Ureter (tissue), 1 donor: ENCODE results near the gene FGF14. TPM values are rescaled to one million over a fixed set of nuclear protein-coding genes. Genes with fewer than 3 reads are reported as not detected.
A peak's percentile ranks its signal among the peaks of the same experiment; 100 is the strongest.

Experiments
- DNase-seq: peaks from one replicate; pipeline ENCODE4 v3.0.0-alpha.2; 2020; ENCODE audit warnings: low spot score
- total RNA-seq: library from RNA; stranded (reverse); gene quantifications from one replicate; pipeline ENCODE4 v1.2.4, GENCODE V29; 2023
- donor health status: DM: yes; HTN: yes; CAD: no.

The FGF14 gene
- total RNA-seq, 1 donor from 2014 or later: 0.68 TPM

DNA sequence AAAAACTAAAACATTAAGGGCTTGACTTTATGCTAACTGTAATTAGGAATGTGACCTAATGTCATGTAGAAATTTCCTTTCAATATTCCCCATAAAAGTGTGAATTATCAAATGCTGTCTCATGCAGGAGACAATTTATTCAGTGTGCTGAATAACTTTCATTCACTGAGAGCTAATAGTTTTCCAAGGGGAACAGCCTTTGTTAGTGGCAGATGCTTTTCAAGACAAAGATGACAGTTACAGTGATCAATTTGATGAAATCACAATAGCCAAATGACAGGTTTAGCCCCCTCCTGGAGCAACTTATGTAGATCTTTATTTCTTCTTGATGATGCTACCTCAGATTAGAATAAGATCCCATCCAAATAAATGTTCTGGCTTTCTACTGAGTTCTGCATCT is 673.8 kb downstream of the FGF14 start:
- no peak for DNase-seq

DNA sequence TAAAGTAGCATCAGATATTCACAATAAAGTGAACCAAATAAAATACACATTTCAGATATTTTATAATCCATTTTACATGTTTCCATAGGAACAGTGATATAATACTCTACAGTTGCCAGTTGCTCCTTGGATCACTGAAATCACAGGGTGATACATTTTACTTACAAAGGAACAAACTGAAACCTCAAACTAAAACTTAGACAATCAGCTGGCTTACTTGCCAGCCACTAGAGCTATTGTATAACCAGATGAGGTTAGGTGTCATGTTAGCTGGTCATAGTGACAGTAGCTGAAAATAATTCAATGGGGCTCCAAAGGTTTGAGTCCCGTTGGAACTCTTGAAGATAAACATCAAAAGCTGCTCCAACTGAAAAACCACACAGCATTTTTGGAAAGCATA is 674.7 kb downstream of the FGF14 start:
- no peak for DNase-seq

DNA sequence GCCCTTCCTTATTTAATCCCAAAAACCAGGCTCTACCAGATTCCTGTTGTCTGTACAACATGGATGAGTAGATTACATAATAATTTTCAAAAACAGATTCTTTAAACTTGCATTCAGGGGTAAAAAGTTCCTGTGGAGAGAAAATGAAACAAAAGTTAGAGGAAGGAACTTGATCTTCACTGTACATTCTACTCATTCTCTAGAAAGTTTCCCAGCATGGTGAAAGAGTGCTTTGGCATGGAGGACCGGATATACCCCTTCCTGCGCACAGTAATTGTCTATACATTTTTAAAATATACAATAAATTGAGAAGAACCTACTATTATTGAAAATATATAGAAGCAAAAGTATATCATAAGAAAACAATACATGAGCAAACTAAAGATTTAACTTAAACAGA is 675.2 kb downstream of the FGF14 start:
- DNase-seq: no peak

DNA sequence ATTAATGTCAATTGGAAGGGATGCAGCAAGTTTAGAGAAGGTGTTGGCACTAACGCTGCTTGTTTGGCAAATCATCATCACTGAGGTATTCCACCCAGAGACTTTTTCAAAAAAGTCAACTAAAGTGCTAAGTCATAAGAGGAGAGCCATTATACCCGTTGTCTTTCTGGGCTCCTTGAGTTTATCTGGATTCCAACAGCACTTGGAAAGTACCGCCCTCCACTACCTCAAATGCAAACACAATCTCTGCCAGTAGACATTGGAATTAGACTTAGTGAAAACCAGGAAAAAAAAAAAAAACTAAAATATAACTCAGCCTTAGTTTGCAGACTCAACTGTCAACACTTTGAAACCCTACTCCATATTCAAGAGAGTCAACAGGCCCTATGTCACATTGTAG is 683.4 kb downstream of the FGF14 start:
- DNase-seq: no peak

- DNase-seq: no peak
Observed at GRCh38 chr13:101717353-101717752, 684.5 kb downstream of the FGF14 start.

DNA sequence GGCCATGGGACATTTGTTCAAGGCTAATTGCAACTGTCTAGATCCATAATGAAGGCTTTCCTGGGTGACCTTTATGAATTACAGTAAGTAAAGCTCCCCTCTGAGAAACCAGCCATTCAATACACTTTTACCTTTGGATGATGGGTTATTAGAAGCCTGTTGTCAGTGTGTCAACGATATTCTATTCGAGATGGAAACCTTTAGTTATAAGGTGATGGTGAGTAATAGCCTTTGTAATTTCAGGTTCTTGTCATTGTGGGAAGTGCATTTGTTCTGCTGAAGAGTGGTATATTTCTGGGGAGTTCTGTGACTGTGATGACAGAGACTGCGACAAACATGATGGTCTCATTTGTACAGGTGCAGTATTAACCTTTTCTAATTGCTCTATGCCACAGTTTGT is 687.7 kb downstream of the FGF14 start:
- DNase-seq: no peak

- no peak for DNase-seq
Observed at GRCh38 chr13:101712026-101712348, 689.9 kb downstream of the FGF14 start.

DNA sequence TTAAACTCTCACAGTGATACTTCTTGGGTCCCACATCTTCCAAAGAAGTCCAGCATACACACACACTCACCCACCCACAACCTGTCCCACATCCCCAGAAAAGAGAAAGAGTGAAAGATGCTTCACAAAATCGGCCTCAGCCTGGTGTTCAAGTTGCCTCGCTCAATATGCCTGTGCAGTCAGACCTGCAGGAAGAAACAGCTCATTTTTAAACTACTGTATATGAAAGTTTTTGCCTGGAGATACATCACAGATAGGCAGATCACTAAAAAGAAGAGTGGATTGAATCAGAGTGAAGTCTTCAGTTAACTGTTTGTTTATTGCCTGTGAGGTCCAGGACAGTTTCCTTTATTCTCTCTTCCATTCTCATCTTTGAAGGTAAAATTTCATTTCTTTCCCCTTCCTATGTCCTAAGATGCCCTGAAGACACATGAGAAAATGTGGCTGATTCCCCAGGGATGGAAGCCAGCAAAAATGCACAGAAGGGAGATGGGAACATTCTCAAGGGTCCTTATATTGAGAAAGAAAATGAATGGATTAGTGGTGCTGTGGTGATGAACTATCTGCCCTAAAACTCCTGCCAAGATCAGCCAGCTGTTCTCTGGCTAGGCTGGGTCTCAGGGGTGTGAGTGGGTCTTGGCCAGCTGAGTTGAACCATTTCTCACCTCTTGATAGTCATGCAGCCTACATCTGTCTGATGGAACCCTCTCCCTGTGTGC is 690.4 kb downstream of the FGF14 start:
- DNase-seq: no peak

DNA sequence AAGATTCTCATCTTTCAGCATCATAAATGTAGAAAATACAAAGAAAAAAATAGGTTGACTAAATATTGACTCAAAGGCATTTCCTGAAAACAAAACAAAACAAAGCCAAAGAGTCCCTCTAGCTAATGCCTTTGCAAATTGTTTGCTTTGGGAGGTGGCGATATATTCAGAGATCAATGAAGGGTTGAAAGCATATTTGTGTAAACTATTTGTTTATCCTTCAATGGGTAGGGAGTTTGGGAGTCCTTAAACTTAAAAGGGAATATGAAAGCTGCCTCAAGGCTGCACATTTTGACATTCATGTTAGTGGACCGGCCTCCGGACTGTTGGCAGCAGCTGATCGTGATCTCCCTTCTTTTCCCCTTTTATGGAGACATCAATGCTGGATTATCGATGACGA is 691.9 kb downstream of the FGF14 start:
- no peak for DNase-seq

GRCh38 chr13:101708115-101708514 is 693.7 kb downstream of the FGF14 start:
- DNase-seq: no peak

GRCh38 chr13:101707659-101708058 is 694.2 kb downstream of the FGF14 start:
- DNase-seq: no peak

DNA sequence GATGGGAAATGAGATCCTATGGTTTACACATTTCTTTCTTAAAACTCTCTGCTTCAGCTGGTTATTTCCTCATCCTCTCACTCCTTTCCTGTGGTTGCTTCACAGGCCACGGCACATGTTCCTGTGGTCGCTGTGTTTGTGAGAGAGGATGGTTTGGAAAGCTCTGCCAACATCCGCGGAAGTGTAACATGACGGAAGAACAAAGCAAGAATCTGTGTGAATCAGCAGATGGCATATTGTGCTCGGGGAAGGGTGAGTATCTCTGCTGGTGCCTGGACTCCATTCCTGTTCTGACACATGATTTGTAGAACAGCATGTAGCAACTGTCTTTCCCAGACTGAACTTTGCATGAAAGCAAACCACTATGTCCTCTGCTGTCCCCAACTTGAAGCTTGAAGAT is 695.2 kb downstream of the FGF14 start:
- peak; percentile 42 for DNase-seq

DNA sequence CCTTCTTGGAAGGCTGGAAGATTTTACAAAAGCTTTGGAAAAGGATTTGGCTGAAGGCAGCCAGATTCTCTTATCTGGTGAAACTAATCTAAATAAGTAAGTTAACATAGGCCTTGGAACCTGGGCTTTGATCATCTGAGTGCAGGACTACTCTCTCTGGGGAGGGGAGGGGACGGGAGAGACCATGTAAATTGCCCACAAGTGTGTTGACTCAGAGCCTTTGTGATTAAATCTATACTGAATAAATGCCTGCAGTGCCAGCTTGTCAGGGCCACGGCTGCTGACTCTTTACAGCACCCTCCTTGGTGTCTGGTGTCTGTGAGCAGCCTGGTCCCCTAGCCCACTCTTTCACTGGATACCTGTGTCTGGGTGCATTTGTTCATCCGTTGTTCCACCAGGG is 698.0 kb downstream of the FGF14 start:
- DNase-seq: no peak

DNA sequence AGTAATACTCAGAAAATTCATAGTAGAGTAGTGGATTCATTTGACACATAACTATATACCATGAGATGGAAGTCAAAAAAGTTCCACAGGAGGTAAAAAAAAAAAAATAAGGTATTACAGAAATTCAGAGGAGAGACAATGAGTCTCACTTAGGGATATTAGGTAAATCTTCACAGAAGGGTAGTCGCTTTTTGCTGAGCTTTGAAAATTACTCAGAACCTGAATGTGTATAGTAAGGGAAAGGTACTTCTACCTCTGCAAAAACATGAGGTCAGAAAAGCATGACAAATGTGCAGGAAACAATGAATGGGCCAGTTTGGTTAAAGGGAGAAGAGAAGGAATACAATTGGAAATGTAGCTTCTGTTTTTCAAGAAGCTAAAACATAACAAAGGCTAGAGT is 698.8 kb downstream of the FGF14 start:
- DNase-seq: no peak

GRCh38 chr13:101700598-101700997 is 701.2 kb downstream of the FGF14 start:
- DNase-seq: peak; percentile 50

GRCh38 chr13:101698400-101698799 is 703.4 kb downstream of the FGF14 start:
- no peak for DNase-seq

GRCh38 chr13:101697745-101698144 is 704.1 kb downstream of the FGF14 start:
- DNase-seq: no peak

GRCh38 chr13:101695870-101696516 is 705.9 kb downstream of the FGF14 start:
- DNase-seq: no peak

DNA sequence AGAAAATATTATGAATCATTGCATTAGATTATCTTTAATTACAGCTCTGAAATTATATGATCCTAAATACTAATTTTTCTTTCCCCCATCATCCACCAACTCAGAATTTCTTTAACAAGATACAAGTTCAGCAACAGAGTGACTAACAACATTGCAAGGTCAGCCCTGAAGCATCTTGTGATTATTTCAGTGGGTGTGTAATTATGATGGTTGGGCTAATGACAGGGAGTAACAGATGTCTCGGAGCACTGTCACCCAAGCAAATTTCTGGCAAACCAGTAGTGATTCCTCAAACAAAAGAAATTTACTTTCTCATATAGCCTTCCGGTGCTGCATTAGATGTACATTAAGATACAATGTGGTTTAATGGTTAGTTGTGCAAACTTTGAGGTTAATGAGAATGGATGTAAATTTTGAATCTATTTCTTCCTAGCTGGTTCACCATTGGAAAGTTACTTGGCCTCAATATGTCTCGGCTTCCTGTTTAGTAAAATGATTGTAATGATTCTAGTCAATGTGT is 710.4 kb downstream of the FGF14 start:
- DNase-seq: no peak

GRCh38 chr13:101690871-101691270 is 711.0 kb downstream of the FGF14 start:
- DNase-seq: no peak

DNA sequence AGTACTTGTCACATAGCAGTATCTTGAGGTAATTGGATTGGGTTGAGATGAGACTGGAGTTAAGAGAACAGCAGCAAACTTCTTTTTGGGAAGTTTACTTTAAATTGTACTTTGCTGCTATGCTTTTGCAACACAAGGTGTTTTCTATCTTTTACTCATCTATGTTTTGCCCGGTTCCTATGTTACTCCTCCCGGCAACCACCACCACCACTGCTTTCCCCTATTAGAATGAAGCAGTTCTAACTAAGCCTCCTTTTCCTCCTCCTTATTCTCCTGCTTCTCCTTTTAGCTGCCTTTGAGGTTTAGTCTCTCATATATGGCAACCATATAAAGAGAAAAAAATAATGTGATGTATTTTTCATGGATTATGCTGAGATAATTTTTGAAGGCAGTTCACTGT is 715.8 kb downstream of the FGF14 start:
- no peak for DNase-seq

GRCh38 chr13:101681834-101682233 is 720.0 kb downstream of the FGF14 start:
- DNase-seq: no peak

DNA sequence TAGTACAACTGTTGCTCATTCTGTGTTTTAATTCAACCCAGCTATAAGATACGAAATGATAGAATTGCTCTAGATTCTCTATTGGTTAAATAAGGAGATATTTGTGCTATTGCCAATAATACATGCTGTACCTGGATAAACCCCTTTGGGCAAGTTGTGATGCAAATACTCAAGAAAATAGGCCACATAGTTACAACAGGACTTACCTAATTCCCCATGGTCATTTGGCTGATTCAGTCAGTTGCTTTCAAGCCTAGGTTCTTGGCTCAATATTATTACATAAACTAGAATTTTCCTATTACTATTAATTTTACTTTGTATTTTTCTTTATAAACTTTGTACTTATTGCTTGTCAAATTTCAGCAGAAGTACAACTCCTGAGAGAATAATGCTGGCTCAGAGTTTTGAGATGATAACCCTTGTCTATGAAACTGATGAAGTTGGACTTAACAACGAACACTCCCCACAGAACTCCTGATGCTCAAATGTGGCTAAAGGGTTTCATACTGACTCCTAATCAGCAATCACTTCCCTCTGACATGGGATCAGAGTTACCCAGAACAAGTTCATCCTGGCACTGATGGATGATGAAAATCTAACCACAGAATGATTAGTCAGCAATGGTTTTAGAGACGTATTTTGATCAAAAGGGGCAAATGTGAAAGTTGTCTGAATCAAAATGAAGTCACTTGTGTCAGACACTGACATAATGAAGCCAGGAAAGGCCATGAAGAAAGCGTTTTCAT is 728.3 kb downstream of the FGF14 start:
- no peak for DNase-seq
